HL-60/S4 treated with retinoic acid at 250 ng/mL for 4 days and 3 days (cell line): ENCODE results near the gene INTS7.

Source experiments
- in situ Hi-C: fragments of 300-500 bp; cut with MboI; formaldehyde crosslinking; loops from 2 replicates; pipeline ENCODE4 v1.7.0; 2022; ENCODE audit warnings: low sequenced_read_pairs

Gene INTS7, protein sequence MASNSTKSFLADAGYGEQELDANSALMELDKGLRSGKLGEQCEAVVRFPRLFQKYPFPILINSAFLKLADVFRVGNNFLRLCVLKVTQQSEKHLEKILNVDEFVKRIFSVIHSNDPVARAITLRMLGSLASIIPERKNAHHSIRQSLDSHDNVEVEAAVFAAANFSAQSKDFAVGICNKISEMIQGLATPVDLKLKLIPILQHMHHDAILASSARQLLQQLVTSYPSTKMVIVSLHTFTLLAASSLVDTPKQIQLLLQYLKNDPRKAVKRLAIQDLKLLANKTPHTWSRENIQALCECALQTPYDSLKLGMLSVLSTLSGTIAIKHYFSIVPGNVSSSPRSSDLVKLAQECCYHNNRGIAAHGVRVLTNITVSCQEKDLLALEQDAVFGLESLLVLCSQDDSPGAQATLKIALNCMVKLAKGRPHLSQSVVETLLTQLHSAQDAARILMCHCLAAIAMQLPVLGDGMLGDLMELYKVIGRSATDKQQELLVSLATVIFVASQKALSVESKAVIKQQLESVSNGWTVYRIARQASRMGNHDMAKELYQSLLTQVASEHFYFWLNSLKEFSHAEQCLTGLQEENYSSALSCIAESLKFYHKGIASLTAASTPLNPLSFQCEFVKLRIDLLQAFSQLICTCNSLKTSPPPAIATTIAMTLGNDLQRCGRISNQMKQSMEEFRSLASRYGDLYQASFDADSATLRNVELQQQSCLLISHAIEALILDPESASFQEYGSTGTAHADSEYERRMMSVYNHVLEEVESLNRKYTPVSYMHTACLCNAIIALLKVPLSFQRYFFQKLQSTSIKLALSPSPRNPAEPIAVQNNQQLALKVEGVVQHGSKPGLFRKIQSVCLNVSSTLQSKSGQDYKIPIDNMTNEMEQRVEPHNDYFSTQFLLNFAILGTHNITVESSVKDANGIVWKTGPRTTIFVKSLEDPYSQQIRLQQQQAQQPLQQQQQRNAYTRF

DNA sequence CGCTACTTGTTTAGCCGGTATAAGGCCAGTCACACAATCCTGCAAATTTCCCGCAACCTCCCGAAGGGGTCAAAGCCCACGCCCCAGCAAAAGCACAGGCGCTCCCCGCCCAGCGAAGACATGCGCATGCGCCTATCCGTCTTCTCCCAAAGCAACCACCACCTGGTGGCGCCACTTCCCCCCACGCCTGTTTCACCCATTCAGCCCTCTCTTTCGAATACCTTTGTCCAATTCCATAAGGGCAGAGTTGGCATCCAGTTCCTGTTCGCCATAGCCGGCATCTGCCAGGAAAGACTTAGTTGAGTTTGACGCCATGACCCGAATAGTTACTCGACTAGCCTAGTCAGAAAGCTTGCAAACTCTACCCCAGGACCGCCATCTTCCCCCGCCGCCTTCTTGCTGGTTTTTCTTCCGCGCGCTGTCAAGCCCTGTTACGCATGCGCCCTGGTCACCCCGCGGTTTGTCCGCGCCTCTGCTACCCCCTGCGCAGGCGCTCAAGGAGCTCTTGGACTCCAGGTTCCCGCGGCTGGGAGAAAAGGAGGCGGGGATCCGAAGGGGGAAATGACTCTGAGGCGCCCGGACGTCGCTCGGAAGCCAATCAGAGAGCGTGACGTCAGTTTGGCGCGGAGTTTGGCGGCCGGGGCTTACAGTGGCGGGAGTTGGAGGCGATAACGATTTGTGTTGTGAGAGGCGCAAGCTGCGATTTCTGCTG is at the start of gene INTS7, which contains the start of gene DTL:
INTS7 (minus strand) TSS at position 435 of the 712 bp plus-strand sequence; CDS start at position 315, 120 bp downstream.
DTL (plus strand) TSS at position 626 of the 712 bp plus-strand sequence. CDS start 143 bp downstream, outside the sequence.
- in situ Hi-C loops: no loop called here

DNA sequence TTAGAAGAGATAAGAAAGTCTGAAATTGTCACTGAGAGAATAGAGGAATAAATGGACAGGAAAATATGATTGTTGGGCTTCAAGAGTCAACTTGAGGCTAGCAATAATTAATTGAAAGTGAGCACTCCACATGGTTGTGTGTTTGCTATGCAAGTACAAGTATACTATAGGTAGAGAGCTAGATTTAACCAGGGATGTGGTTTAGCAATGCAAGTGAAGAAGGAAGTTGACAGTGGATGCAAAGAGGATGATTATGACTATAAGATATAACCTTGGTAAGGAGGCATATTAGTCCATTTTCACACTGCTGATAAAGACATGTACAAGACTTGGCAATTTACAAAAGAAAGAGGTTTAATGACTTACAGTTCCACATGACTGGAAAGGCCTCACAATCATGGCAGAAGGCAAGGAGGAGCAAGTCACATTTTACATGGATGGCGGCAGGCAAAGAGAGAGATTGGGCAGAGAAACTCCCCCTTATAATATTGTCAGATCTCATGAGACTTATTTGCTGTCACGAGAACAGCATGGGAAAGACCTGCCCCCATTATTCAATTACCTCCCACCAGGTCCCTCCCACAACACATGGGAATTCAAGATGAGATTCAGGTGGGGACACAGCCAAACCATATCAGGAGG is 47.5 kb upstream of the INTS7 start:
- in situ Hi-C loops: no loop called here

DNA sequence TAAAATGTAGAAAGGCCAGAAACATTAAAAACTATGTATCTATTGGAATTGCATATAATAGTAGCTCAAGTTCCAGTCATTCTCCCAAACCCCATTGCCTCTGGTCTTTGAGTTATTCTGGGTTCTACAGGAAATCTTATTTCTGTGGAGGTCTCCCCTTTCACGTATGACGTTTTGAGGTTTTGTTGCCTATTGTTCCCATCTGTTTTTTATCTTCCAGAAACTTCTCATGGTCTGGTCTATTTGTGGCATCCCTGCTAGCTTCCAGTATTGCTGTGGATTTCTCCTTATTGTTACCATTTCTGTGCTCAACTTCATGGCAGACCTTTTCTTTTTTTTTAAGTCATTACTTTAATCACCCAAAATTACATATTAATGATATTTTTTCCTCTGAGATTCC is 43.5 kb upstream of the INTS7 start:
- in situ Hi-C loops: loop anchor here (10.0 kb wide), 1 partner anchor 216 kb away; no protein-coding TSS in a partner anchor

DNA sequence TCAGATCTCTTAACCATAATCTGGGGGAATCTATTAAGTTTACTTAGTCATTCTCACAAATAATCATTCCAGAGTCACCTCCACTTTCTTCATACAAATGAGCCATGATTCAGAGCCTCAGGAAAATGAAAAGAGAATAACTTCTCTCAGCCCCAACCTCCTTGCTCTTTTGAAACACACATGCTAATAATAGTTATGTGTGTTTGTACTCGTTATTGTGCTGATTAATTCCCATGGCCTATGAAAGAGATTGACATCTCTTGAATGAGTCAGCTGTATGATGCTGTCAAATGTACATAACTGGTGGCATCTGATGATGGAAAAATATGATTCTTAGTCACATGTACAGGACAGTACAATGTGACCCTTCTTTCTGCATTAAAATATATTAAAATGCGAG is 41.7 kb upstream of the INTS7 start:
- in situ Hi-C loops: loop anchor here (10.0 kb wide), 1 partner anchor 218 kb away; no protein-coding TSS in a partner anchor

DNA sequence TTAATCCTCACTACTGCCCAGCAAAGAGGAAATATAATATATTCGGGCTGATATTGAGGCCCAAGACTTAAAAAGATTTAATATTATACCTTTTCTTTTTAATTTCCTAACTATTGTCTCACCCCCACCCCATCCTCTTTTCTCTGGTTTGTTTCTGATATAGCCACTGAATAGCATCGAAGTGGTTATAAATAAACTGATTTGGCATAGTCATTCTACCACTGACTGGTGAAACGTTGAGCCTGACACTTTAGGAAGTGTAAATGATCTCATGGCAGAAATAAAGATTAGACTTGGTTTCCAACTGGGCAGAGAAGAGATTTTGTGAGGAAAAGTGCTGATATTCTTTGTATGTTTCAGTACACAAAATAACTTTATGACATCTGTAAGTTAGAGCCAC is 39.5 kb upstream of the INTS7 start:
- in situ Hi-C loops: loop anchor here (10.0 to 25.0 kb wide), 3 partner anchors 220 to 912 kb away; no protein-coding TSS in a partner anchor

DNA sequence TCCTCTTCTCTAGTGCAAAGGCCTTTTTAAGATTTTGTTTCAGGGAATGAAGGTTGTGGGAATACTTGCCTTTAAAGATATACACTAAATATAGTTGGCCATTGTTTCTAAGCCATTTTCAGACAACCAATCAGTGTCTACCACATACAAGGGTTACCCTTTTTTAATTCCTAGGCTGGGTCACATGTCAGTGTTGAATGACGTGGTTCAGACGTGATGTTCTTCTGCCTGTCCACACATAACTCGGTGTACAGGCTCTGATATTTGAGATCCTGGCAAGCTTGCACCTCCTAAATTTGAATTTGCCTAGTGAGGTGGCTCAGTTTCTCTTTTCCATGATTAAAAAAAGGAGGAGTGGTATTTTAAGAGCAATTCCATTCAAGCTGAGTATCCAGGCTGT is 39.0 kb upstream of the INTS7 start:
- in situ Hi-C loops: loop anchor here (10.0 to 25.0 kb wide), 3 partner anchors 220 to 913 kb away; no protein-coding TSS in a partner anchor

DNA sequence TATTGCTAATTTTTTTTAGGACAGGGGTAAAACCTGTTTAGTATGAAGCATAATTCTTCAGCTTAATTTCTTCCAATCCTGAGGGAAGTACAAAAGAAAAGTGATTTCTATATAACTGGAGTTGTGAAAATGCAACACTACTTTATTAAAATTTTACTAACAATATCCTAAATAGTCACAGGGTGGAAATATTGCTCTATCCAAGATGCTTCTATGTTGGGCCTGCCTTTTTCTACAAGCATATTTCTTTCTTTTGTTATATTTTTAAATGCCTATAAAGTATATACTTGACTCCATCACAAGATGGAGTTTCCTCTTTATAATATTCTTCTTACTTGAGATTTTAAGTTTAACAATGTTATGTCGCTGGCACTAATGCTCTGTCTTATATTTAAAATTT is 38.1 kb upstream of the INTS7 start:
- in situ Hi-C loops: loop anchor here (10.0 to 25.0 kb wide), 3 partner anchors 221 to 914 kb away; no protein-coding TSS in a partner anchor

DNA sequence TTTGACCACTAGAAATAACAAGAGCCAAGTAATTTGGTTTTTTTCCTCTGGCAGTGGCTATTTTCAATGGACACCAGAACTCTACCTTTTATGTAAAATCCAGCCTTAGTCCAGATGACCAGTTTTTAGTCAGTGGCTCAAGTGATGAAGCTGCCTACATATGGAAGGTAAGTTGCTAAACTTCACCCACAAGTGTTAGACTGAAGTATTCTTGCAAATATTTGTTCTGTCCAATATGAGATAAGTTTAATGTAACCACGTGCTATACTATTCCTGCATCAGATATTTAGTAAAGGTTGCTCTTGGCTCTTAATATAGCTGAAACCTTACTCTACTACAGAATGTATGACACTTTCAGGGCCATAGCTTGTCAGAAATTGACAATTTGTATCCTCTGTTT is 36.7 kb upstream of the INTS7 start:
- in situ Hi-C loops: loop anchor here (10.0 to 25.0 kb wide), 3 partner anchors 223 to 915 kb away; no protein-coding TSS in a partner anchor

DNA sequence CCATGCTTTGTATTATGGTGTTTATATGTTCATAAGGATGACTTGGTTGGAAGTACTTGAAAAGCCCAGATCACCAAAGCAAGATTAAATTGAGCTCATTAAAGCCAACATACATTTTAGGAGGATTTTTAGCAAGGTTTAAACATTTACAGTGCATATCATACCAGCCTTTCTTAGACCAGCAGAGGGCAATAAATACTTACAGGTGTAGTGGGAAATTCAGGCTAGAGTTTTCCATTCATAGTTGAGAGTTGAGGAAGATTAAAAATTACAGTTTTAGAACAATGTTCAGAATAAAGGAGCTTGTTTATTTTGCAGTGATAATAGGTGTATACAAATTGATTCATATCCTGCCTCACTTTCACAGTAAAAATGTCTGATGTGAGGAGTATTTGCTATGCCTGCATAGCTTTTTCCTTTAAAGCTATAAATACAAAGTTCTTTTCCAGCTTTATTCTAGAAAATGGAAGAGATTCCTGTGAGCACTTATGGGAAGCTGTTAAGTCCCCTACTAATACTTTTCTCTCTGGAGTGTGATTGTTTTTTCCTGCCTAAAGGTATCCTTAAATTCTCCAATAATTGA is 35.5 kb upstream of the INTS7 start:
- in situ Hi-C loops: loop anchor here (10.0 to 25.0 kb wide), 3 partner anchors 224 to 916 kb away; no protein-coding TSS in a partner anchor

DNA sequence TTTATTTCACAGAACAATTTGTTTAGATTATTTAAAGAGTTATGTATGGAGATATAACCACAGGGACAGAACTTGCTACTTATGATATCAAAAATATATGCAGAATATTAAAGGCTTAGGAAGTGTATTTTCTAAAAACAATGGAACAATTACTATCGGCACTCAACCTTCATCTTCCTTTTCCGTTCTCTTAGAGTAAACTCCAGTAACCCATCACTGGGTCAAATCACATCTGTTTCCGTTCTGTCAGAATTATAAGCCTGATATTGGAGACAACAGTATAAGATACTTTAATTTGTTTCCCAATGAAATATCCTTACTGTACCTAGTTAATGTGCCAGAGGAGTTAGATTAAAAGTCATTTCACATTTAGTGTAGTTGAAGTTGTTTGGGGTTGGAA is 32.4 kb upstream of the INTS7 start:
- in situ Hi-C loops: loop anchor here (10.0 to 25.0 kb wide), 3 partner anchors 295 to 920 kb away; no protein-coding TSS in a partner anchor

DNA sequence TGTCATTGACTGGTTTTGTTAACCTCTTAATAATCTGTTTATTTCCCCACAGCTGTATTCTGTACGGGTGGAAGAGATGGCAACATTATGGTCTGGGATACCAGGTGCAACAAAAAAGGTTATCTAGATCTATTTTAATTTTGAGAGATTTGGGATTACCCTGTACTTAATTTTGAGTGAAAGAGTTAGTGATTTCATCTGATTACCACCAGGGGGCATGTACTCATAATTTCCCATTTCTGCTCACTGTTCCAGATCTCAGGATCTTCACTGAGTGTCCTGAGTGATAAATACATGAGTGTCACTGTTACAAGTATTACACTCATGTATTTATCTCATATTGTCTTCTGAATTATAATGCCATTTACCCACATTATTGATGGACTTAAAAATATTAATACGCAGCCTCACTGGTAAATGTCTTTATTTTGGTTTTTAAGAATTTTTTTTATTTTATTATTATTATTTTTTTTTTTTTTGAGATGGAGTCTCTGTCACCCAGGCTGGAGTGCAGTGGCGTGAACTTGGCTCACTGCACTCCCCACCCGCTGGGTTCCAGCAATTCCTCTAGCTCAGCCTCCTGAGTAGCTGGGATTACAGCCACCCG is 27.6 kb upstream of the INTS7 start:
- in situ Hi-C loops: loop anchor here (10.0 to 25.0 kb wide), 3 partner anchors 299 to 924 kb away; no protein-coding TSS in a partner anchor

DNA sequence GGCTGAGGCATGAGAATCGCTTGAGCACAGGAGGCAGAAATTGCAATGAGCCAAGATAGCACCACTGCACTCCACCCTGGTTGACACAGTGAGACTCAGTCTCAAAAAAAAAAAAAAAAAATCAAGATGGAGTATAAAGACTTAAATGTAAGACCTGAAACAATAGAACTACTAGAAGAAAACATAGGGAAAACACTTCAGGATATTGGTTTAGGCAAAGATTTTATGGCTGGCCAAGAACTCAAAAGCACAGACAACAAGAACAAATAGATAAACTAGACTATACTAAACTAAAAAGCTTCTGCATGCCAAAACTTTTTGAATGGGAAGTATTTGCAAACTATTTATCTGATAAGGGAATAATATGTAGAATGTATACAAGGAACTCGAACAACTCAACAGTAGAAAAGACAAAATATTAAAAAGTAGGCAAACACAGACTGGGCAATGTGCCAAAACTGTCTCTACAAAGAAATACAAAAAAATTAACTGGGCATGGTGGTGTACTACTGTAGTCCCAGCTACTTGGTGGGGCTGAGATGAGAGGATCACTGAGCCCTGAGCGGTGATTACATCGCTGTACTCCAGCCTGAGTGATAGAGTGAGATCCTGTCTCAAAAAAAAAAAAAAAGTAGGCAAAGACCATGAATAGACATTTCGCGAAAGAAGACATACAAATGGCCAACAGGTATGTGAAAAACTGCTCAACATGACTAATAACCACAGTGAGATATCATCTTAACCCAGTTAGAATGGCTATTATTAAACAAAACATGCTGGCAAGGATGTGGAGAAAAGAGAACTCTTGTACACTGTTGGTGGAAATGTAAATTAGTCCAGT is 25.5 kb upstream of the INTS7 start:
- in situ Hi-C loops: loop anchor here (10.0 to 25.0 kb wide), 3 partner anchors 301 to 926 kb away; no protein-coding TSS in a partner anchor

DNA sequence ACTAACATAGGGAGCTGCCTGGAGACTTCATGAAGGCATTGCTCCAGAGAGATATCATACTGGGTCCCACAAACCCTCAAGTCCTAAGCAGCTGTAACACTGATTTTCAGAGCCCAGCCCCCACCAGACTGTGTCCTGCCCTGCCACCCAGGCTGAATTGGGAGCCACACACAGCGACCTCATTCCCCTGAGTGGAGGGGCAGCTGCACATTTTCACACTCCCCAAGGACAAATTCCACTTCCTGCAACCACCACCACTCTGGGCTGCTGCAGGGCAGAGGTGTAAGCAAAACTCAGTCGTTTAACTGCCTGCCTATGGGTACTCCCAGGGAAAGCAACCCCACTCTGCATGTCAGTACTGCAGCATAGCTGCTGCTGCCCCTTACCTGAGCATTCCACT is 20.0 kb upstream of the INTS7 start:
- in situ Hi-C loops: loop anchor here (25.0 kb wide), 2 partner anchors 307 to 932 kb away; no protein-coding TSS in a partner anchor

DNA sequence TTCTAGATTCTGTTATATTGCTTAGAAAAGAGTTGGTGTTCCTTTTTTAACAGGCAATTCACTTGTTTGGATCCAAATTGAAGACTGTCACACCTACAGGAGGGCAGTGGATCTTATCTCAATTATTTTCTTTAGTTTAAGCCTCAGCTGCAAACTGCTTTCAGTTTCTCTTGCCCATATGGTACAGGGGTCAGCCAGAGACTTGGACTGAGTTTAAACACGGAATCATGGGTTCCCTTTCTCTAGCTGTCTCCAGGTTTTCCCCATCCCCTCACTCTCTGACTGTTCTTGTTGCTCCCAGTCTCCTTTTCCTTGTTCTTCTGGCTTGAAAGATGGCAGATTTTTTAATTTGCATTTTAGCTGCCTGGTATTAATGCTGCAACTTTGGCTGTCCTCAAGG is 18.6 kb upstream of the INTS7 start:
- in situ Hi-C loops: loop anchor here (25.0 kb wide), 2 partner anchors 308 to 933 kb away; no protein-coding TSS in a partner anchor

DNA sequence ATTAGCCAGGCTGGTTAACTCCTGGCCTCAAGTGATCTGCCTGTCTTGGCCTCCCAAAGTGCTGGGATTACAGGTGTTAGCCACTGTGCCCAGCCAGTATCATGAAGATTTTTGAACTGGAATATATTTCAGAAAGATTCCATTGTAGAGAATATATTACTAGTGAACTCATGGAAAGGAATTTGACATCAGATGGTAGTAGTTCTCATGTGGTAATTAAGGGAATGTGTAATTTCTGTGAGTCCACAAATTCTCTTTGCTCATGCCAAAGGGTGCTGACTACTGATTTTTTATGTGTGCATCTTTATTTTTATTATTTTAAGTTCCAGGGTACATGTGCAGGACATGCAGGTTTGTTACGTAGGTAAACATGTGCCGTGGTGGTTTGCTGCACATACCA is 10.6 kb upstream of the INTS7 start:
- in situ Hi-C loops: no loop called here

DNA sequence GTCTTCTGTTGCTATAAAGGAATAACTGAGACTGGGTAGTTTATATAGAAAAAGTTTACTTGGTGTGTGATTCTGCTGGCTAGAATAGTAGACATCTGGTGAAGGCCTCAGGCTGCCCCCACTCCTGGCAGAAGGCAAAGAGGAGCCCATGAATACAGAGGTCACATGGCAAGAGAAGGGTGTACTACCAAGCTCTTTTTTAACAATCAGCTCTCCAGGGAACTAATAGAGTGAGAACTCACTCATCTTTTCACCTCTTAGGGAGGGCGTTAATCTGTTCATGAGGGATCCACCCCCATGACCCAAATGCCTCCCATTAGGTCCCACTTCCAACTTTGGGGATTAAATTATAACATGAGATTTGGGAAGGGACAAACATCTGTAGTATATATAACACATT is 9.5 kb upstream of the INTS7 start:
- in situ Hi-C loops: no loop called here

DNA sequence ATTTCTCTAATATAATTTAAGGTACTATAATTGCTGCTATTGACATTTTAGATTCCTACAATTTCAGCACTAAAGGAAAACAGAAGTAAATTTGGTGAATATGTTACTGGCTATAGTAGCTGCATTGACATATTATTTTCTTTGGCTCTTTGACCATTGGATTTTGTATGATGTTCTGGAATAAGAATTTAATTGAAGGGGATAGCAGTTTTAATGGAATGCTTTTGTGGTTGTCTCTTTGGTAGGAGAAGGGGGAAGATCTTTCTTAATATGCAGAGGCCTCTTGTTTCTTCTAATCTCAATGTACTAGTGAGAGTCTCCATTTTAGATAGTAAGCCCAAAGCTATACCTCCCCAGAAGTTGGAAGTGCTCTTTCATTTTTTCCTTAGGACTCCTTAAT is 7.1 kb upstream of the INTS7 start:
- in situ Hi-C loops: no loop called here
